GM18873 (cell line): ENCODE data around the gene BRS3.

Source experiments
- ATAC-seq: cut with Tn5 transposase; IDR thresholded peaks from one replicate; pipeline ENCODE4 v1.9.1; 2021; ENCODE audit warnings: mild to moderate bottlenecking, moderate library complexity, moderate number of reproducible peaks; ENCODE audit not compliant: unreplicated experiment, low FRiP score

Gene BRS3

DNA sequence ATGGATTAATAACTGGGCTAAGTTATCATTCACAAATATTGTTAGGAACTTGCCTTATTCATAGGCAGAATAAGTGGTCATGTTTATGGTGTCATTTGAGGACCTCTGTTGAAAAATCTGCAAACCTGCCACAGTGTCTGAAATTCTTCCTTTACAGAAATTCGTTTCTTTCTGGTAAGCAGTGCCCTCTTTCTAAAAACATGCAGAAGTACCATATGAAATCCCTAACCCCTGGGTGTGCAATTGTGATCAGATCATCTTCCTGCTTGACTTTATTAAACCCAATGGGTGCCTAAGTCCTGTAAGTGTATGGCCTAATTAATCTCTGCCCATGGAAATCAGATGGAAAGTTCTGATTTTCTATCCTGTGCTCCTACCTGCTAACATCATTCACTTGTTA is 5.3 kb downstream of the BRS3 start:
- ATAC-seq: no peak

DNA sequence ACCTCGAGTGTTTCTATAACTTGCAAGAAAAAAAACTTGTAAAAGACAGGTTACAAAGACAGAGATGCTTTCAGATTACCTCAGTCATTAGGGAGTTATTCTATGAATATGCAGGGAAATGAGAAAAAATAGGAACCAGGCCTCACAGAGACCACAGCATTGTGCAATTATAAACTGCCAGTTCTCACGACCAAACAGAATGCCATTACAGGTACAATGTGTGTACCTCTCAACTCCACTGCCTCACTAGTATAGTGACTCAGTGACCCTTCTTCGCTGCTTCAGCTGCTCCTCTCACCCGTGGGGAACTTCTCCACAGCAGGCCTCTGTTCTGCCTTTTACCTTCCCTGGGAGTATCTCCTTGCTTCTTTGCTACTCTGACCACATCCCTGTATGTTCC is 7.3 kb downstream of the BRS3 start:
- no peak for ATAC-seq

DNA sequence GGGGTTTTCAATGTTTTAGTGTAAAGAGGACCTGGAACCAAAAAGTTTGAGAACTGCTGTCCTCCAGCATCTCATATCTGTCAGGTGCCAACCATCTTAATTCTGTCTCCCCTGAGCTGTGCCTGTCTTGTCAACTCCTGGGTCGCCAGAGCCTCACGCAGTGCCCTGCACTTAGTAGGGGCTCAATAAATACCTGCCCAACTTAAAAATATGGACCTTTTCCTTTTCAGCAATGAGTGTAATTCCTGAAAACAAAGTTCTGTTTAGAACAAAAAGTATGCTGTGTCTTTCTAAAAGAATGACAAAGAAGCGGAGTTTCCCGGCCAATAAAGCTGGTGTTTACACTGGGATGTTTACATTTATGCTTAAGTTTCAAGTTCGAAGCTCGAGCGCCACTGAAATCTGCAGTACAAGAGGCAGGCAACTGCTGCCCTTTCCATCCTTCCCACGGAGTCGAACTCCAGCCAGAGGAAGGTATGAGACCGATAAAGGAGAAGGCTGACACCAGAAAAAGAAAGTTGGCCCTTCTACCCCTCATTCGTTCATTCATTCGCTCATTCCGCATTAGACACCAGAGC is 8.5 kb downstream of the BRS3 start:
- no peak for ATAC-seq

DNA sequence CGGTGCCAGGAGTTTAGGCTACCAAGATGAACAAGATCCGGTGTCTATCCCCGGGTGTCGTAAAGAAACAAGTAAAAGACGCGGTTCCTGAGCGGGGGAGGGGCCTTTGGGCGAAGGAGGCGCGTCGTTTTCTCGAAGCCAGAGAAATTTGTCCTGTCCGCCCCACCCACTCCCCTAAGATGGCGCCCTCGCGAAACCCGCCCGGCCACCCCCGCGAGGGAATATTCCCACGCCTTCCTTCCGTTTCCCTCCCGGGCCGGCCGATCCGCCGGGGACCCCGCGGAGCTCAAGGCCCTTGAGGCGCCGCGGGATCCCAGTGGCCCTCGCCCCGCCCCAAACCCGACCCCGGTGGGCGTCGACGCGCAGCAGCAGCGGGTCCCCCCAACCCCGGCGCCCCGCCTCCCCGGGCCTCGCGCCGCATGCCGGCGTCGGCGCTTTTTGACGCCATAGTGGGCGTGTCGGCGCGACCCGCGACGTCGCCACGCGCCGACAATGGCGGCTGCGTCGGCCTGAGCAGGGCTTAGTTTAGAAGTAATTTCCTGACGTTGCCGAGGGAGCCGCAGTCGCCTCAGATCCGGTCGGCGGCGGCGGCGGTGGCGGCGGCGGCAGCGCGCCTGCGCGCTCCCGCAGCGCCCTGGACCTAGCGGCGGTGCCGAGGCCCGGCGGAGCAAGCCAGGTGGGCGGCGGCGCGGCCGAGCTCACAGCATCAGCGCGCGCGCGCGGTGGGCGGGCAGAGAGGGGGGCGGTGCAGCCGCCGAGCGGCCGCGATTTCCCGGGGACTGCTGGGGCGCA is 9.2 kb downstream of the BRS3 start:
- peak; percentile 53 for ATAC-seq

DNA sequence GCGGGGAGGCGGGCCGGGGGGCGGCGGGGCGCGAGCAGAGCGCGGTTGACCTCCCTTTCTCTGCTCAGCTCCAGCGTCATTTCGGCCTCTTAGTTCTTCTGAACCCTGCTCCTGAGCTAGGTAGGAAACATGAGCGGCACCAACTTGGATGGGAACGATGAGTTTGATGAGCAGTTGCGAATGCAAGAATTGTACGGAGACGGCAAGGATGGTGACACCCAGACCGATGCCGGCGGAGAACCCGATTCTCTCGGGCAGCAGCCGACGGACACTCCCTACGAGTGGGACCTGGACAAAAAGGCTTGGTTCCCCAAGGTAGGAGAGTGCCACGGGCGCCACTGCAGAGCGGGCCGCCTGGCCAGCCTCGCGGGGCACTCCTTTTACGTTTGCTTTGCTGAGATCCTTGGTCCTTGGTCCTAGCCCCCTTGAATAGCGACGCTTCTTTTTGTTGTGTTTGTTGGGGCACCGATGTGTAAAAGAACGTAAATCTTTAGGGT is 9.9 kb downstream of the BRS3 start, which contains the start of gene HTATSF1:
Gene HTATSF1 (plus strand): TSS at position 37 of the 497 bp plus-strand sequence. CDS start 93 bp downstream, at position 130.
- peak; percentile 21 for ATAC-seq

DNA sequence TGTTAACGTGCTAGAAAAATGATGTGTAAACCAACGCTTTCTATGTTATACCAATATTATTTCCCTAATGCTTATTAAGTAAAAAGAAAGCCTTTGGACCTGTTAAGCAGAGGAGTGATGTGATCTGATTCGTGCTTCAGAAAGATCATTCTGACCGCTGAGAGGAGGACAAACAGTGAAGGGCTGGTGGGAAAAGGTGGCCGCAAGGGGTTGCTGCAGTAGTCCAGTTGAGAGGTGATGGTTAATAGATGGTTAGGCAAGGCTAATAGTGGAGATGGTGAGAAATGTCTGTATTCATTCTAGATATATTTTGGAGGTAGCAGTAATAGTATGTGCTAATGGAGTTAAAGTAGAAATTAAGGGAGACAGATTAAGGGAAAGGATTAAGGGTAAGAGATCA is 31.3 kb downstream of the BRS3 start:
- no peak for ATAC-seq

DNA sequence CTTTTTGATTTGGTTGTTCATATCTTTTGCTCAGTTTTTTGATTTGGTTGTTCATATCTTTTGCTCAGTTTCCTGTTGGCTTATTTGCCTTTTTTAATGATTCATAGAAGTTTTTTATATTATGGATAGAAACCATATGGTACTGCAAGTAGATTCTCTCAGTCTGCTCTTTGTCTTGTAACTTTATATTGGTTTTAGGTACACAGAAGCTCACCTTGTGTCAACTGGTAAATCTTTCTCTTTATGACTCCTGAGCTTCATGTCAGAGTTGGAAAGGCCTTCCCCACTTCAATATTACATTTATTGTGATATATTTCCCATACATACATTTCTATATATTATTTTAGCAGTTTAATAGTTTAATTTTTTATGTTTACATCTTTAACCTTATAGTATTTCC is 36.0 kb downstream of the BRS3 start:
- no peak for ATAC-seq

DNA sequence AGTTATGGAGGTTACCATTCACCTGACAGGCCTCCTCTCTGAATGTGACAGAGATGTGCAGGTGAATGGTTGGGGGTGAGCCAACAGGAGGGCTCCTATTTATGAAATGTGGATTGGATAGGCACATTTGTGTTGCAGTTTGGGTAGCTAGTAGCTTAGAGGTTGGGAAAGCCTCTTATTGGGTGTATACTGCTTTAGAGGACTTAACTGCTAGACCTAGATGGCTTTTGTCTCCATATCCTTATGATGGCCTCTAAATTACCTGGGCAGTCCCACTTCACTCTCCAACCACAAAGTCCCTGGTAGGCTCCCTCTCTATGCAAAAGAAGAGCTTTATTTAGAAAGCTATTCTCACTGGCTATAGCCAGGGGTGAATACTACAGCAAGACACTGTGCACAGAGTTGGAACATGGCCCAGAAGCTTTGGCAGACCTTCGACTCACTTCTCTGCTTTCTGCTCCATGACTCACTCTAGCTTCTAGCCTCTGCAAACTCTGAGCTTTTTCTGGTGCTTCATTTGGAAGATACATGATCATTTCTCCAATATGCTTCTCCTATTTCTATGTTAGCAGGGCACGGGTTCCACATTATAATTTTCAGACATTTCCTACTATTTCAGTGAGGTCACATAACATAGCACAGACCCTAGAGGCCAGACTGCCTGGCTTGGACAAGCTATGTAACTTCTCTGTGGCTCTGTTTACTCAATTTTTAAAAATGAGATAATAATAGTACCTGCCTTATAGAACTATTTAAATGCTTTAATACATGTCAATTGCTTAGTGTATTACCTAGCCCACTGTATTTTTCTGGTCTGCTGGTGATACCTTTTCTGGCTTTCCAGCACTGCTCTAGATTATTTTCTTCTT is 38.2 kb downstream of the BRS3 start:
- ATAC-seq: no peak

DNA sequence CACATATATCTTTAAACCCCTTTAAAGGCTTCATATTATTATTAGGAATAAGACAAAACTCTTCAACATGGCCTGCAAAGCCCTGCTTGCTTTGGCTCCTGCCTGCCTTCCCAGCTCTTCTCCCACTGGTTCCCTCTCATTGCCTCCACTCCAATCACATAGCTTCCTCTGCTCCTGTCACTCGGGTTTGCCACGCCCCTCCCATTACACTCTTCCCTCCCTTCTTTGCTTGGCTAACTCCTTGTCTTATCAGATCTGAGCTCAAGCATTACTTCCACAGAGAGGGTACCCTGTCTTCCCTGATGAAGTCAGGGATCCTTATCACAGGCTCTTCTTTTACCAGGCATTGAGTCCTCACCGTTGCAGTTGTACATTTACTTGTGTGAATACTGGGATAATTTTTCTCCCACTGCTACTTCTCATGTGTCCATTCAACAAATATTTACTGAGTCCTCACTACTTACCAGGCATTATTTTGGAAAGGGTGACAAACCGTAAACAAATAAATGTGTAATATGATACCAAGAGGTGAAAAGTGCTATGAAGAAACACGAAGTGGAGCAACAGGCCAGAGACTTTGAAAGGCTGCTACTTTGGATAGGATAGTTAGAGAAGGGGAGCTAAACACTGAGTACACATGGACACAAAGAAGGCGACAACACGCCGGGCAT is 41.0 kb downstream of the BRS3 start:
- no peak for ATAC-seq

DNA sequence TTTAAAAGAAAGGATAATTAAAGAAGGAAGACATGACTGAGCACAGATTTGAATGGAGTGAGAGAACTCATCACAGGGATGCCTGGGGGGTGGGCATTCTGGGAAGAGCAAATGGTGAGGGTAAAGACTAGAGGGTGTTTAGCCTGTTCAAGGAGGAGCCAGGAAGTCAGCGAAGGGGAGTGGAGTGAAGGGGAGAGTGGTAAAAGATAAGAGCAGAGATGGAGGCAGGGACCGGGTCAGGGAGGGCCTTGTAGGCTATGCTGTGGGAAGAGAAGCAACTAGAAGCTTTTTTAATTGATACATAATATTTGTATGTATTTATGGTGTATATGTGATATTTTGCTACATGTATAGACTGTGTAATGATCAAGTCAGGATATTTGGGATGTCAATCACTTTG is 42.0 kb downstream of the BRS3 start:
- no peak for ATAC-seq

DNA sequence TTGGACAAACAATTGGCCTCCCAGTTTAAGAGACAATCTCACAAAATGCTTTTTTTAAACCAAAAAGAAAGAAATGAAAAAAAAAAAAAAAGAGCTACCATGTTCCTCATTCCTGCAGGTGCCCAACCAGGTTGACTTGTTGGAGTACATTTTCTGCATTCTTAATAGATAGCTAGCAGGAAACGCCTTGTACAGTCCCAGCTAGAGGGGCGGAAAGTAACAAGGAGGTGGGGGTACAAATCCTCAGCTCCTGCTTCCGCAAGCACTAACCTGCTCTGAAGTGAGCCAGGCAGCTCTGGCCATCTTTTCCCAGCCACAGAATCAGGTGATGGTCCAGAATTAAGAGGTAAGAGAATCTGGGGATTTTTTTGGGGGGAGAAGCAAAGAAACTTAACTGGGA is 44.2 kb downstream of the BRS3 start, which contains the start of gene VGLL1:
Gene VGLL1 (plus strand): TSS at position 265 of the 400 bp plus-strand sequence. CDS start 3,806 bp downstream, outside the sequence.
- ATAC-seq: no peak

DNA sequence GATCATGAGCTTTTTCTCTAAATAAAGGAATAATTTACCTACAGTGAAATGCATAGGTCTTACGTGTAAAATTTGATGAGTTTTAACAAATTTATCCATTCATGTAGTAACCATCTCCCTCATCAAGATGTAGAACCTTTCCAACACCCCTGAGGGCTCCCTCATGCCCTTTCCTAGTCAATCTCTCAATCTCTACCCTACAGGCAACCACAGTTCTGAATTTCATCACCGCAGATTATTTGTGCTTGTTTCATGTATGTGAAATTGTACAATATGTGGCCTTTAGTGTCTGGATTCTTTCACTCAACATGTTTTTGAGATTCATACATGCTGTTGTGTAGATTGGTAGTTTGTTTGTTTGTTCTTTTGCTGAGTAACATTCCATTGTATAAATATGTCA is 46.4 kb downstream of the BRS3 start:
- ATAC-seq: no peak

DNA sequence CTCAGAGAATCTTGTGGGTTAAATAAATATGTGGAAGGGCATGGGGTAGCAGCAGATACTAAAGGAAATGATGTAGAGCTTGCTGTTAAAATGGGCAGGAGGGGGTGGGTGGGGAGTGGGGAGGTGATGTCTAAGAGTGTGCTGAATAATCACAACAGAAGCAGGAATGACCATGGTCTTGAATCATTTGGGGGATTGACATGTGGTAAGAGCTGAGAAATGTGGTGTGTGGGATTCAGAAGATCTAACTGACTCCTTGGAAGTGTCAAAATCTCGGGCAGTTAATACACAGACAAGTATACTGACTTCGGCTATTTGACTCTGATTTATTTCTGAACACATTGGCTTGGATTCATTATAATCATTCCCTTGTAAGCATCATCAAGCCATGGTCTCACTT is 51.1 kb downstream of the BRS3 start:
- no peak for ATAC-seq

DNA sequence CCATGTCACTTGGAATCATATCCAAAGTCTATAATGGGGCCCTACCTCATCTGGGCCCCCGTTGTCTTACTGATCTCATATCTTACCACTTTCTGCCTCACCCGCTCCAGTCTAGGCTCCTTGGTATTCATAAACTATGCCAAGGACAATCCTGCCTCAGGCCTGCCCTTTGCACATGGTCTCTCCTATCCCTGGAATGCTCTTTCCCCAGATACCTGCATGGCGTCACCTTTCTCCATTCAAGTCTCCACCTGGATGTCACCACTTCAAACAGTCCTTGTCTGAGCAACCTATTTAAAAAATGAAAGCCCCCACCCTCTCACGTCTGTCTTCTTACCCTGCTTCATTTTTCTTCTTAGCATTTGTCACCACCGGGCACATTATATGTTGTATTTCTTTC is 52.5 kb downstream of the BRS3 start:
- ATAC-seq: no peak

DNA sequence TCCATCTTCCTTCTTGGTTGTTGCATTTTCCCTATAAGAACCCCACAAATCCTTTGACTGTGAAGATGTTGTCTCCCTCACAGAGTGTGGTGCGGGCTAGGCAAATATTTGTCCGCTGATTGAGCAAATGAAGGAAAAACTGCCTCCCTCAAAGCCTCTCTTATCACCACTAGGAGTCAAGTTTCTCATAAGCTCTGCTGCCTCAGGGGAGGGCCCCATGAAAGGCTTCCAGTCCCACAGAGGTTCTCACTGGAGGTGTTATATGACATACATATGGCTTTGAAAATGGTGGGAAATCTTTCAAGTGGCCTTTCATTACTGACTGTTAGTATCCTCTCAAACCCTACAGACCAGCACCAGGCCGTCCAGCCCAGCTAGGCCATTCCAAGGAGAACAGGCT is 53.5 kb downstream of the BRS3 start:
- ATAC-seq: no peak

DNA sequence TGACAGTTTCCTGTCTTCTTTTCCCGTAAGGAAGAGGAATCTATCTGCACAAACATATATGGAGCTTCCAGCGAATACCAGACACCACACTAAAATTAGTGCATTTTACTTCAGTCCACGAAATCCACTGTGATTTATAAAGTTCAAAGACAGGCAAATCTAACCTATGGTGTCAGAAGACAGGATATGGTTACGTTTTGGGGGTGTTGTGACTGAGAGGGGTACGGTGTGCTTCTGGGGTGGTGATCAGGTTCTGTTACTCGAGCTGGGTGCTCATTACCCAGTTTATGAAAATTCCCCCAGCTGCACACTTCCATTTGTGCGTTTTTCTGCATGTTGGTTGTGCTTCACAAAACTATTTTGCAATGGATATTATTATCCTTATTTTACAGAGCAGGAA is 54.5 kb downstream of the BRS3 start:
- no peak for ATAC-seq
